NCI-H510A (cell line): ENCODE results near the gene CHCHD1.
"Not testable (repeated sequence)": the region's sequence is repeated elsewhere in the genome, so short reads cannot be mapped to it uniquely, and the experiment has no call there.

Source experiments
- DNase-seq: peaks from one replicate; lab custom pipeline; 2025; lab: John Stamatoyannopoulos, UW

CHCHD1 gene

DNA sequence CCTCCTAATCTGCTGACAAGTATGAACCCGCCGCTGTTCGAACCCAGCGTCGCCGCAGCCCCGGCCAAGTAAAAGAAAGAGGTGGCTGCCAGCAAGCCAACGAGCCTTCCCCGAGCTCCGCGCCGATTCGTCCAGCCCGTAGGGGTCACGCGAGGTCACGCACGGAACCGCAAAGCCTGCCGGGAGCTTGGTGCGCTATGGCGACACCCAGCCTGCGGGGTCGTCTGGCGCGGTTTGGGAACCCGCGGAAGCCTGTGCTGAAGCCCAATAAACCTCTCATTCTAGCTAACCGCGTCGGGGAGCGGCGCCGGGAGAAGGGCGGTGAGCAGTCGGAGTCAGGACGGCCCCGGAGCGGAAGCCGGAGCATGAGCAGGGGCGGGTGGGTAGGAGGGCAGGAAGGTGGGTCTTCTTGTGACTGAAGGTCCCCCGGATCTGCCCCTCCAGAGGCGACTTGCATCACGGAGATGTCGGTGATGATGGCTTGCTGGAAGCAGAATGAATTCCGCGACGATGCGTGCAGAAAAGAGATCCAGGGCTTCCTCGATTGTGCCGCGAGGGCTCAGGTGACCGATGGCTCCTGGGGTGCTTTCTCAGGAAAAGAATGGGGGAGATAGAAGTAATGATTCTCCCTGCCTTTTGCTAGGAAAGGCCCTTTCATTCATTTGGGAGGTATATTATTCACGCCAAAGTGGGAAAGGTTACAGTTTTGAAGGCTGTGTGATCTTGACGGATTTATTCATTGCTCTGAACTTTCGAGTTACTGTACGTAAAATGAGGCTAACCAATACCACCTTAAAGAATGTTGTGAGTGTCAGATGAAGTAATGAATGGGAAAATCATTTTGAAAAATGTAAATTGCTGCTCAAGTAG lies at the start of gene CHCHD1:
Gene CHCHD1 (plus strand): TSS at position 170 of the 870 bp plus-strand sequence. CDS start 28 bp downstream, at position 198.
- DNase-seq: peak; percentile 81

DNA sequence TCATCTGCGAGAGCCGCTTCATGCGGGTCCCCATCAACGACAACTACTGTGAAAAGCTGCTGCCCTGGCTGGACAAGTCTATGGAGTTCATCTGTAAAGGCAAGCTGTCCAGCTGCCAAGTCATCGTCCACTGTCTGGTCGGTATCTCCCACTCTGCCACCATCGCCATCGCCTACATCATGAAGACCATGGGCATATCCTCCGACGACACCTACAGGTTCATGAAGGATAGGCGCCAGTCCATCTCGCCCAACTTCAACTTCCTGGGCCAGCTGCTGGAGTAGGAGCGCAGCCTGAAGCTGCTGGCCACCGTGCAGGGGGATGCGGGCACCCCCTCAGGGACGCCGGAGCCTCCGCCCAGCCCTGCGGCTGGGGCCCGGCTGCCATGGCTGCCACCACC lies 49.4 kb upstream of the CHCHD1 start:
- no peak for DNase-seq

DNA sequence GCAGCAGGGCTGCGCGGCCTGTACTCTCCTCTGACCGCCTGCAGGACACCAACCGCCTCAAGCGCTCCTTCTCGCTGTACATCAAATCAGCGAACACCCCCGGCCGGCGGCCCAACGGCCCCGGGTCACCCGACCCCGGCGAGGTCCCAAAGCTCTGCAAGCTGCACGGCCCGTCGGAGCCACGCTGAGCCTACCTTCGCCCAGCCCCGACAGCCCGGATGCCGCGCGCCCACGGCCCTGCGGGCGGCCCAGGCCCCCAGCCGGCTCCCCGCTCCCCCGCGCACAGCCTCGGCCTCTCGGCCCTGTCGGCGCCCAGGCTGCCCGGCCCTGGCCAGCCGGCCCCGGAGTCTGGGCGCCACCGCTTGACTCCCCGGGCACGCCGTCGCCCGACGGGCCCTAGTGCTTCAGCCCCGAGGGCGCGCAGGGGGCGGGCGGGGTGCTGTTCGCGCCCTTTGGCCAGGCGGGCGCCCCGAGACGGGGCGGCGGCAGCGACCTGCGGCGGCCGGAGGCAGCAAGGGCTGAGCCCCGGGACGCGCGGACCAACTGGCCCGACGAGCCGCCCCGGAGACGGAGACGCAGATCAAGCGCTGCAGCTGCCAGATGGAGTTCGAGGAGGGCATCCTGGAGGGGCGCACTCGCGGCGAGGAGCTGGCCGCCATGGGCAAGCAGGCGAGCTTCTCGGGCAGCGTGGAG lies 48.8 kb upstream of the CHCHD1 start:
- no peak for DNase-seq

DNA sequence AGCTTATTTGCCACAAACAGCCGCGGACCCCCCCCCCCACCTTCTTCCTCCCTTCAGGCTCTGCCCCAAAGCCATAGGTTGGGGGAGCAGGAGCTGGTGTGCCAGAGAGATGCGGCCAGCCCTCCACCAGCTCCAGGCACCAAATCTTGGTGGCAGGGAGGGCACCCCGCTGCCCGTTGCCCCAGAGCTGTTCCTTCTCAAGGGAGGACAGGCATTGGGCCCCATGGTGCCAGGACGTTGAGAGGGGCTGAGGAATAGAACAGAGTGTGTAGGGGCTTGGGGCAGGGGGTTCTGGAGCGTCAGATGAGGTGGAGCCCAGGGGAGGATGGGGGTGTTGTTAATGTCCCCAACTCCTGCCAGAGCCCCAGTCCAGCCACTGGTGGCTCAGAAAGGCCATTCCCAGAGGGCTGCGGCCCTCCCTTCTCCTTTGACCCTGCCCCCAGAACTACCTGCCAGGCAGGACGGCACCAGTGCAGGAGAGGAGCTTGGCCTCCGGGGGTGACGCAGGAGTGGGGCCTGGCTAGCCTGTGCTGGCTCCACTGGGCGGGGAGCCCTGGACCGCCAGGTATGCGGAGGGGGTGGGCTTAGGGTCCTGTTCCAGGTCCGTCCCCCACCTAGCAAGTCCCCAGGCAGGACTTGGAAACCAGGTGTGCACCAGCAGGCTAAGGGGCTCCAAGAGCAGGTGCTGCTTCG lies 47.7 kb upstream of the CHCHD1 start:
- DNase-seq: no peak

DNA sequence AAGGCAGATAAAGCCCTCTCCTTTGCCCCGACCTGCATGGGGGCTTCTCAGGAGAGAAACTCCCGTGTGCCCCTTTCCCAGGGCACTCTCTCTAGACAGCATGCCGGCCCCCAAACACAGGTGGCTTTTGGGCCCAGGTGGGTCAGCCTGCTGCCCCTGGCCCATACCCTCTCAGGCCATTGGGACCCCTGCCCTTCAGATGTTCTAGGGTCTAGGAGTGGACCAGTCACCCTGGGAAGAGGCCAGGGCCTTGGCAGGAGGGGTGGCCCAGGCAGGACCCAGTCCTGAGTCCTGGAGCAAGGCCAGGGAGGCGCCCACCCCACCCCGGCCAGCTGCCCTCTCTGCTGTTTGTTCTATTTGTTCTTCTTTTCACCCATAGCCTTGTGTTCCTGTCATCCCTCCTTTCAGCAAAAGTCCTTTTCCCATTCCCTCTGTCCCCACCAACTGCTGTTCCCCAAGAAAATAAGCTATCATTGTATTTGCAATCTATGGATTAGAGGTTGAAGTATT lies 47.0 kb upstream of the CHCHD1 start:
- no peak for DNase-seq

DNA sequence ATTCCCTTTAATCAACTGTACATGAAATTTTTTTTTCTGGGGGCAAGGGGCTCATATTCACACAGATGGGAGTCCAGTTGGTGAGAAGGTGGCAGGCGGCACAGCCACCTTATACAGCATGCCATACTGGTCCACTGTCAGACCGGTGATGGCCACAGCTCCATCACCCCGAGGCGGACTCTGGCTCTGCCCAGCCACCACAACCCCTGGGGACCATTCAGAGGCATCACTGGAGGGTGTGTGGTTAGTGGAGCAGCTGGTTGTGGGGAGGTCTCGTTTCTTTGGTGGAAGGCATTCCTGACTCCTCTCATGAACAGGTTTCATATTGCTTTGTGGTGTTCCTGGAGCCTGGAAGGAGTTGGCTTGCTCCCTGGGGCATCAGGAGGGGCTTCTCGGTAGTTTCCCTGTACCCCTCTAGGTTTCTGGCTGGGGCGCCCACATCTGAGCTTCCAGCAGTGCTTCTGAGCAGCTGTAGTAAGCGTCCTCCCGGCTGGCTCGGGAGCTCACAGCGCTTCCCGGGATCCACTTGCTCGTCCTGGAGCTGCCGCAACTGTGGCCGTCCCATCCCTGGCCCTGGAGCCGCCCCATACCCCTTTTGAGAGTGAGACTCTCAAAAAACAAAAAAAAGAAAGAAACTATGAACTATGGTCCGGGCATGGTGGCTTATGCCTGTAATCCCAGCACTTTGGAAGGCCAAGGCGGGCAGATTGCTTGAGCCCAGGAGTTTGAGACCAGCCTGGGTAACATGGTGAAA lies 41.2 kb upstream of the CHCHD1 start:
- not testable (repeated sequence) for DNase-seq

DNA sequence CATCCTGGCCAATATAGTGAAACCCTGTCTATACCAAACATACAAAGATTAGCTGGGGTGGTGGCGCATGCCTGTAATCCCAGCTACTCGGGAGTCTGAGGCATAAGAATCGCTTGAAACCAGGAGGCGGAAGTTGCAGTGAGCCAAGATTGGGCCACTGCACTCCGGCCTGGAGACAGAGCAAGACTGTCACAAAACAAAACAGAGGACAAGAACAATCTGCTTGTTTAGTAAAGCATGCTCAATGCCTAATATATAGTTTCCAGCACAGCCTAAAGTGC lies 39.5 kb upstream of the CHCHD1 start:
- DNase-seq: no peak

DNA sequence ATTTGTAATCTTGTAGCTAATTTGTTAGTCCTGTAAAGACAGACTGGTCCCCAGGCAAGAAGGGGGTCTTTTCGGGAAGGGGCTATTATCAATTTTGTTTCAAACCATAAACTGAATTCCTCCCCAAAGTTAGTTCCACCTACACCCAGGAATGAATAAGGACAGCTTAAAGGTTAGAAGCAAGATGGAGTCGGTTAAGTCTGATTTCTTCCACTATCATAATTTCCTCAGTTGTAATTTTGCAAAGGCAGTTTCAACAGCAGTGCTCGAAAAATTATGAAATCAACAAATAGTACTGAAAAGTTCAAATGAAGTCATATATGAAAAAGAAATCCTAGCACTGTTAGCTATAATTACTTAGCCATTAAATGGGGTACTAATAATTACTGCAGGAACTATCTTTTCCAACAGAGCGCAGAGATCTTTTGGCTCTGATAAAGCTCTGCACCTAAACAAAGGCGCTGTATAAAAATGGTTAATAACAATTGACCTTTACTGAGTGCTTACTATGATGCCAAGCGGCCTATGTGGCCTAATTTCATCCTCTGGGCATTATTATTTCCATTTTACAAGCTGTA lies 38.4 kb upstream of the CHCHD1 start:
- DNase-seq: no peak

DNA sequence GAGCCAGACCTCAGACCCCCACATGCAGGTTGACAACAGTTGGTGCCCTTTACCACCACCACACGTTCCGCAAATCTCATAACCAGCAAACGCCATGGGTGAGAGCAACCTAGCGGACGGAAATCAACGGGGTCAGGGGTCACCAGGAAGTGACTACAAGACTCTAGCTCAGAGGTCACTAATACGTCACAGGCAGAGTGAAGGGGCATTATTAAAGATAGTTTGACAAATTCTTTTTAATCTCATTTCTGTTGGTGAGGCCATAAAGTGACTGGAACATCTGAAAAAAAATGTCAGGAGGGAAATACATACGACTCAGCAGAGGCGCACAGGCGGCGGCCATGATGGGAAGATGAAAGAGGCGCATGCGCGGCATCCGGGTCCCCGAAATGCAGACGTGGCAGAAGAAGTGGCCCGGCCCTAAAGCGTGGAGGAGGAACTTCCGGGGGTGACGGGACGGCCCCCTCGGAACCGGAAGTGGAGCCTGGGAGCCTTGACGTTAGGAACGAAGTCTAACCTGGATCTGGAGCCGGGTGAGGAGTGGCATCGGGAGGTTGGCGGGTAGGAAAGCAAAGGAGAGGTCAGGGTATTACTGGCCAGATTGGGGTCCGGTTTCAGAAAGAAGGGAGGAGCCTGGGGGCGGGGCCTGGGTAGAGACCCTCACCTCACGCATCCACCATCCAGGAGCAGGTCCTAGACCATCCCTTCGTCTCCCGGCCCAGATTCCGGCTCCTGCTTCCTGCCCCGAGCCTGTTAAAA lies 37.8 kb upstream of the CHCHD1 start, which contains the start of gene SEC24C:
Gene SEC24C (plus strand): TSS at position 468 of the 759 bp plus-strand sequence. CDS start 2,461 bp downstream, outside the sequence.
- DNase-seq: peak; percentile 95

DNA sequence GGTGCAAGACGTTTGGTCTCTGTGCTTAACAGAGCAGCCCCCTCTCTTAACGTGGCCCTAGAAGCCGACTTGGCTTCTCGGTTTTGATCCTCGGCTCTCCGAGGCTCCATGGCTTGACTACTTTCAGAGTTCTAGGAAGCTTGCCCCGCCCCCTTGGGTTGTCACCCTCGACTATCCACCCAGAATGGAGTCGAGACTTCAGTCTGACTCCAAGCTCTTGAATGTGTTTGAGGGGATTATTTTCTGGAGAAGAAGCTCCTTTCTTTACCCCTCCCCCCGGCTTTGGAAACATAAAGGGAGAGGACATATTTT lies 37.2 kb upstream of the CHCHD1 start:
- peak; percentile 51 for DNase-seq

DNA sequence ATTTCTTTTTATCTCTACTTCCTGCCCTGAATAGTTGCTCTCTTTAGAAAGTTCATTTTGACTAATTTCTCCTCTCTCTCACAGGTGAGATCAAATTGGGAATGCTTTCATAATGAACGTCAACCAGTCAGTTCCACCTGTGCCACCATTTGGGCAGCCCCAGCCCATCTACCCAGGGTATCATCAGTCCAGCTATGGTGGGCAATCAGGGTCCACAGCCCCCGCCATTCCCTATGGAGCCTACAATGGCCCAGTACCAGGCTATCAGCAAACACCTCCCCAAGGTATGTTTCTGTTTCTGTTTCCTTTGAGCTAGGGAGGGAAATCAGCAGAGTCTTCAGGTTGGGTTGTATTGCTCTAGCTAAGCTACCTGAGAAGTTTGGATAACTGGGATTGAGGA lies 35.1 kb upstream of the CHCHD1 start:
- DNase-seq: no peak

DNA sequence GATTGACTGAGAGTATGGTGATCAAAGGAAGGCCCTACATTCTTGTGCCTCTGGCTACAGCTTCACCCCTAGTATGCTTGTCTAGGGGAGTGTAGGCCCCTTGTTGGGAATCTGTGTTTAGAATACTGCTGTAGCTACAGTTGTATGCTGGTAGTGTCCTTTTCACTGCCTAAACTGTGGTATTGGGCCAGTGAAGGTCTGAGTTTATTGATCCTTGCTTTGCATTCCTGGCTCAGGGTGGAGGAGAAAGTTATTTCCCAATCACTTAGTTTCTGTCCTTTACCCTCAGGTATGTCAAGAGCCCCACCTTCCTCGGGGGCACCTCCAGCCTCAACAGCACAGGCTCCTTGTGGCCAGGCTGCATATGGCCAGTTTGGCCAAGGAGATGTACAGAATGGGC lies 31.0 kb upstream of the CHCHD1 start:
- no peak for DNase-seq

DNA sequence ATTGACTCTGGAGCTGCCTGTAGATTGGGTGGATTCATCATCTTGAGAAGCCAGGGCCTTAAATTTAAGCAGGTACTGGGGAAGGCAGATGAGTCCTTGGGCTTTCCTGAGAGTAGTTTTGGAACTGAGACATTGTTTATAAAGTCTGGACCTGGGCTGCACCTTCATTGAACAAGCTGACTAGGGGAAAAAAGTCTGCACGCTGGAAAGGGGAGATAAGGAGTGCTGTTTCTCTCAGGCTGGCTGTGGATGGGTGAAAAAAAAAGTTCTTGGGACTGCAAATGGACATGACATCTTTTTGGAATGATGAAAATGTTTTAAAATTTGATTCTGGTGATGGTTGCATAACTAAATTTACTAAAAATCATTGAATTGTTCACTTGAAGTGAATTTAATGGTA lies 25.7 kb upstream of the CHCHD1 start:
- no peak for DNase-seq

DNA sequence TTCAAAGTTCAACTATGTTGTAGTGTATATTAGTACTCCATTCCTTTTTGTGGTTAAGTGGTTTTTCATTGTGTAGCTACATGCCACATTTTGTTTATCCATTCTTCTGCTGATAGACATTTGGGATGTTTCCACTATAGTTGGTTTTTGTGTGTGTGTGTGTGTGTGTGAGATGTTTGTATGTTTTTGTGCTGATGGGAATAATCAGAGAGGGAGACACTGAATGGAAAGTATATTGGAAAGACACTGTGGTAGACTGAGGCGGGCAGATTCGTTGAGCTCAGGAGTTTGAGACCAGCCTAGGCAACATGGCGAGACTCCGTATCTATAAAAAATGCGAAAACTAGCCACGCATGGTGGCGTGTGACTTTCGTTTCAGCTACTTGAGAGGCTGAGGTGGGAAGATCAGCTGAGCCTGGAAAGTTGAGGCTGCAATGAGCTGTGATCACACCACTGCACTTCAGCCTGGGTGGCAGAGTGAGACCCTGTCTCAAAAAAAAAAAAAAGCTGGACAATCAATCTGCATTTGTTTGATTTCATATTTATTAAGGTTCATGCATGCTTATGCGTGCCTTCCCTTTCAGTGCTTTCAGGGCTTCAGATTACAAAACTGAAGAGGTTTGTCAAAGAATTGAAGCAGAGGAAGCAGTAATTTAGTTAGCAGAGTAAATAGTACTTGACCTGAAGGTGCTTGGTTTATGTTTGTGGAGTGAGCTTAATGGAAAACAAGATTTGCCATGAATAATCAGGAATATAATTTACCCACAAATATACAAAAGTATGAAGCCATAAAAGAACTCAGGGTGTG lies 22.9 kb upstream of the CHCHD1 start:
- DNase-seq: no peak

DNA sequence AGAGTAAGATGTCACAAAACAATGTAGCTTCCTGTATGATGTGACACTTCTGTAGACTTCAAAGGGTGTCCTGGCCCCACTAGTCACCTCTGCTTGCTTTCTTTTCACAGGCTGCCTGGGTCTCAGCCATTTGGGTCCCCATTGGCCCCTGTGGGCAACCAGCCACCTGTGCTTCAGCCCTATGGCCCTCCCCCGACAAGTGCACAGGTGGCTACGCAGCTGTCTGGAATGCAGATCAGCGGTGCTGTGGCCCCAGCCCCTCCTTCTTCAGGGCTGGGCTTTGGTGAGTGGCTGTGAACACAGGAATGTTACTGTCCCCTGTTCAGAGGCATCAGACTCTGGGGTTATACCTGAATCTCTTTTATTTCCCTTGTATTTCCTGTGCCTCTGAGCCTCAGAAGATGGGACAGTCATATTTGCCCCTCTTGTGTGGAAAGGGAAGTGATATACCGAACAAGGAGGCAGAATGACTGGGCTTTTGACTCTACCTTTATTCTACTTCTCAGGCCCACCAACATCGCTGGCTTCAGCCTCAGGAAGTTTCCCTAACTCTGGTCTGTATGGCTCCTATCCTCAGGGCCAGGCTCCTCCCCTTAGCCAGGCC lies 22.2 kb upstream of the CHCHD1 start:
- peak; percentile 82 for DNase-seq

DNA sequence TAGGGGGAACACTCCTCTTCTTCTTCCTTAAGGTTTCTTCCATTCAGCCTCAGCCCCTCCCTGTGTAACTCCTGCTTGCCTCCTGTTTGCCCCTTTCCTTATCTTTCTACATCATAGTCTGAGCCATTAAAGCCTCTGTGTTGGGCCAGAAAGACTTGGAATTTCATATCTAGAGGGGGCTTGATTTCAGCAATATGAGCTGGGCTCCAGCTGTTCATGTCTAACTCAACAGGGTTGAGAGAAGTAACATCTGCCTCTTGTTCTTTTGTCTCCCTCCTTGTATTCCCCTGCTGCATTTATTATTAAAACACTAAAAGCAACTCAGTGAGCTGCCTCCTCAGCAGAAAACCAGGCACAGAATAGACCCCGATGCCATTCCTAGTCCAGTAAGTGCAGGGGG lies 20.1 kb upstream of the CHCHD1 start:
- DNase-seq: no peak

DNA sequence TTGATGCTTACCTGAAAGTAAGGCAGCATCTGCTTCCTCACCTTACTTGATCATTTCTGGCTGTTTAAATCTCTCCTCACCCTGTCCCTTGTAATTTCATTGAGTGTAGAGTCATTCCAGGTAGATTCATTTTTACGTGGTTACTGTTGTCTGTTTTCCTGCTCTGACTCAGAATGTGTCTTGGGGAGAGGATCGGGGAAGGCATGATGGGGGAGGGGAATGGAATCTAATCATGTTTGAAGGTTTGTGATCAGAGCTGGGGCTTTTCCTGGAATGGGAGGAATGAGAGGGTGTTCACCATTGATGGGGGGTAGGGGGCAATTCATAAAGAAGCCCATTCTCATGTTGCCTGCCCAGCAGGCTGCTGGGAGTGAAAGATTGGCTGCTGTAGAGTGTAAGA lies 18.9 kb upstream of the CHCHD1 start:
- no peak for DNase-seq

DNA sequence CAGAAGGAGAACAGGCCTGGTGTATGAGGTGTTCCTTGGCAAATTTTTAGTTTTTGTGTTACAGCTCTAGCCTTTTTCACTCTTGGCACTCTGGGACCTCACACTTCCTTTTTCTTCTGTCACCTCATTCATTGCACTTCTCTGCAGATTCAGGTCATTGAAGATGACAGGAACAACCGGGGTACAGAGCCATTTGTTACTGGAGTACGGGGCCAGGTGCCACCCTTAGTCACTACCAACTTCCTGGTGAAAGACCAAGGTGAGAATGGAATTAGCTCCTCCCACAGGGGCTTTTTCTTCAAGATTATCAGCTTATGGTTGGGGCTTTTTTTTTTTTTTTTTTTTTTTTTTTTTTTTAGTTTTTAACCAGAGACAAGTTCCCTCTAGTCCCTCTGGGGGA lies 18.5 kb upstream of the CHCHD1 start:
- DNase-seq: no peak

DNA sequence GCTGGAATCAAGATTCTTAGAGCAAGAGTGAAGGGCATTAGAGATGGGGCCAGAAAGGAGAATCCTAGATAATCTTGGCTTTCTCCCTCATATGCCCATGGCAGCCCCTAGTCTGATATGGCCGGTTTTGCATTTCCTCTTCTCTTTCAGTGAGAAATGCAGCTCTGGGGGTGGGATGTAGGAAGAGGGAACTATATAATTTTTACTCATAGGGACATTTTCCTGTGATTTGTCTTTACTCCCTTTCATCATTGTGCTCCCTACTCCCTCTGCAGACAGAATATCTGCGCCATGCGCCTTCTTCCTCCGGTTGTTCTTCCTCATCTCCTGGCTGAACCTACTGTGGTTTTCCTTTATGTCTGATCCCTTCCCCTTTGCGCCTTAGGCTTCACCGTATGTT lies 16.8 kb upstream of the CHCHD1 start:
- DNase-seq: no peak

DNA sequence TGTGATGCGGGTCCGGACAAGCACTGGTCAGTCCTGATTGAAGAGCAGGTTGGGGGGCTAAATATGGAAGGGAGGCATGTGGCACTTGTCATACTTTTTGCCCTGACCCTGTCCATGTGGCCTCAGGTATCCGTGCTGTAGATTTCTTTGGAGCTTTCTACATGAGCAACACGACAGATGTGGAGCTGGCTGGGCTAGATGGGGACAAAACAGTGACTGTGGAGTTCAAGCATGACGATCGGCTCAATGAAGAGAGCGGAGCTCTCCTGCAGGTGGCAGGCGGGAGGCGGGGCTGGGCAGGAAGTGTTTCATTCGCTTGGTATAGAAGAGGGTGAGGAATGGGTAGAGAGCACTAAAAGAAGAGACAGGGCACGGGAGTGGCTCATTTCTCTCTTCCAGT lies 13.0 kb upstream of the CHCHD1 start:
- DNase-seq: peak; percentile 67
